GM18507 (cell line): ENCODE measurements around the gene OR6A2.
"Not testable (repeated sequence)": the region's sequence is repeated elsewhere in the genome, so short reads cannot be mapped to it uniquely, and the experiment has no call there.

Source experiments
- DNase-seq: peaks from one replicate; pipeline ENCODE4 v3.0.0; 2011; ENCODE audit warnings: low read depth; ENCODE audit not compliant: insufficient read length; ENCODE audit errors: extremely low spot score
- FAIRE-seq: peaks from 2 replicates; lab custom pipeline; 2011; peaks lifted over from hg19 to GRCh38; lab: Jason Lieb, UNC

Gene OR6A2

DNA sequence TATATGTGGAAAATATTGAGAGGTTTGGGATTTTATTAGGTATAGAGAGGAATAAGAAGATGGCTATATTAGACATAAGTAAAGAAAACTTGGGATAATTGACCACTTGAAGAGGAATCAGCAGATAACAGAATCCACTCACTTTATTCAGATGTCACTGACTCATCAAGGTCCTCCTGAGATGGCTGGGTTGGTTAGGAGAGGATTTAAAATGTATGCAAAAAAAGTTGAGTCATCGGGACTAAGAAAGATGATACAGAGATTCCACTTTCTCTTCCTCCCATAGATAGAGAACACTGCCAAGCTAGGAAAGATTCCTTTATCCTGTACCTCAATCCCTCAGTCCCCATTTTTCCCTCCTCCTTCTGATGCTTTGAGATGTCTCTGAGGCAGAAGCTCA lies at the start of gene OR6A2:
OR6A2 (minus strand) TSS at position 288 of the 400 bp plus-strand sequence. CDS start 3,981 bp downstream, outside the sequence.
- no peak for DNase-seq
- no peak for FAIRE-seq

DNA sequence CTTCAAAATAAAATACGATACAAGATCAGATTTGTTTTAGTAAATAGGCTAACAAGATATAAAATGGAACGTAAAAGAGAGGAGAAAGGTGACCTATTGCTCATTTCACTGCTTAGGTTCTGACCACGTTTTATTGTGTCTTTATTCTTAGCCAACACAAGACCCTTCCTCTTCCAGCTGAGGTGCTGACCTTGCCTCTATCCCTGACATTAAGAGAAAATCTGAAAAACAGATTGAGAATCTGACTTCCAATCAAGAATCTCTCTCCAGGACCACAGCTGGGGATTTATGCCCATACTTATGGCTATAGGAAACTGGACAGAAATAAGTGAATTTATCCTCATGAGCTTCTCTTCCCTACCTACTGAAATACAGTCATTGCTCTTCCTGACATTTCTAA lies 45.9 kb upstream of the OR6A2 start, which contains the start of gene OR10A5:
OR10A5 (plus strand) TSS at position 301 of the 400 bp plus-strand sequence; CDS start at position 301, 0 bp downstream.
- DNase-seq (no peak), FAIRE-seq (no peak)

DNA sequence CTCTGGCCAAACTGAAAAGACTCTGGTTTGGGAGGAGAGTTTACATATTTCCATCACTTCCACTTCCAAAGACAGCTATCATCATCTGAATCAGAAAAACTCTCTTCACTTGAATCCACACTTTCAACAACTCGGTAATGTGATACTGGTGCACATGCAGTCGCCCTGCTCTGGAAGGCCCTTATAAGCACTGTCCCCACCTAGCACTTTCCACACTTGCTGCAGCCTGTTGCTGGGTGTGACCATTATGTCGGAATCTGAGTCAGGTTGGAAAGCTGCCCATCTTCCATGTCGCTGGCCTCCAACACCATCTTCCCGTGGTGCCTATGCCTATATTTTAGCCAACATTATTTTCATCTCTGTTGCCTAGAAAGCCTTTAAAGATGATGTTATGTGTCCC lies 44.9 kb upstream of the OR6A2 start:
- no peak for FAIRE-seq
- no peak for DNase-seq

DNA sequence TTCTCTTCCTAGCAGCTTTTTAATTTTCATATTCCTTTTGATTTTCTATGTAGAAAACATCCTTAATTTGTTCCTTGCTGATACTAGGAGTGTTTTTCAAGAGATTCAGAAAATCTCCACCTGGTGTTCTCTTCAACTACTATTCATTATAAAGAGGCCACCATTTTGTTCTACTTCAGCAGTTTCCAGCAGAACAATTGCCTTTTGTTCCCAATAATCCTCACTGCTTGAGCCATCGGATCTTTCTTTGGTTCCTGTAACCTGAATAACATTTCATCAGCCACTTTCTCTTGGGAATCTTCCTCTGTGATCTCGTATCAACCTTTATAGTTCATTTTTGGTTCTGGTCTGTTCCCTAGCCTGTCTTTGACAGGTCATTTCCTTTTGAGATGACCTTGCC lies 44.2 kb upstream of the OR6A2 start:
- FAIRE-seq (no peak), DNase-seq (no peak)

DNA sequence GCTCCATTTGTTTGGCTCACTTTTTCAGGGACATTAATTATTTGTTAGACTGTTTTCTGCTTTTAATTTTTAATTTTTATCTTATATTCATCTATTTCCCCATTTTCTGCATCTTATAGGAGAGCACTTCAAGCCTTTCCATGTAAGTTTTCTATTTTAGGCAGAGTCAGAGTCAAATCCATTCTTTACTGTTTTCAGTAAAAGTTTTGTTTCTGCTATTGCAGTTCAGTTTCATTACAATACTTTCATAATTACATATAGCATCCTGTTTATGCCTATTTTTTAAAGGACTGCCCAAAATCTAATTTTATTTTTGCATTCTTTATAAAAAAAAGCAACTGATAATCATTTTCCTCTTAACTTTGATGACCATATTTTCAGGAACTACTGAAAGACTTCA lies 42.2 kb upstream of the OR6A2 start:
- FAIRE-seq (no peak), DNase-seq (no peak)

GRCh38 chr11:6834021-6834420 lies 34.5 kb upstream of the OR6A2 start:
- DNase-seq (no peak), FAIRE-seq (no peak)

- FAIRE-seq (no peak), DNase-seq (no peak)
These were observed 33.9 kb upstream of the OR6A2 start for GRCh38 chr11:6833356-6833755.

DNA sequence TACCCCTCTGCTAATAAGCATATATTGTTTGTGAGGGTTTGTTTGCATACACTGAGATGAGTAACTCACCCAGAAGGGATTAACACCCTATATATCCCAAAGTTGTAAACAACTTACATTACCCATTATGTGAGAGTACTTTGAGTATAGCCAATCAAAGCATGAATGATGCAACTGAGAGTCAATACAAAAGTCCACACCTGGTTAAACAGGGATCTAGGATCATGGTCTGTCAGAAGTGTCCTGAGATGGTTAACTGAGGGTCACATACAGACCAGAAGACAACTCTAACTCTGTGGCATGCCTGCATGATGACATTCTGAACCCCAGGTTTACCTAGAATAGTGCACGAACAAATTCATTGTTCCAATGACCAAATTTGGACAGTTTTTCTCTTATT lies 28.6 kb upstream of the OR6A2 start:
- no peak for FAIRE-seq

DNA sequence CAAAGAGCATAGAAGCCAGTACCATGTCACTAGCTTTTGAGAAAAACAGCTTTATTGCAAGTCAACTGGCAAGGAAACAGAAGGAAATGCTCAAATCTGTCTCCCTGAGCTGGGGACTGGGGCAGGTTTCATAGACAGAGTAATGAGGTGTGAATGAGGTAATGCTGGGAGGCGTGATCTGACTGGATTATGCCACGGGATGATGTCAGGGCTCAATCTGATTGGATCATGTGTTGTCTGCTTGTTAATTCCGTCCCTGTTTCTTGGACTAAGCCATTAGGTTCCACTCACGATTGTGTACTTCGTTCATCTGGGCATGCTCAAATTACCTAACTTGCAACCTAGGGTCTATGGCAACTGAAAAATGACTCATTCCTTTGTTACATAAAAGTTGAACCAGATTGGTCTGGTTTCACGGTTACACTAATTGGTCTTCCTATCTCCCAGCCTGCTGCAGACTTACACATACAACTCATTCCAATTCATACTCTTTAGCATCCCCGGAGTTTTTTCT lies 25.8 kb upstream of the OR6A2 start:
- DNase-seq: no peak

More for the DNA sequence above, 28.6 kb upstream of the OR6A2 start:
- DNase-seq: no peak

GRCh38 chr11:6824136-6824823 lies 24.8 kb upstream of the OR6A2 start:
- FAIRE-seq (no peak), DNase-seq (no peak)

More for the DNA sequence above, 25.8 kb upstream of the OR6A2 start:
- no peak for FAIRE-seq

GRCh38 chr11:6818967-6819366 lies 19.5 kb upstream of the OR6A2 start:
- no peak for FAIRE-seq

DNA sequence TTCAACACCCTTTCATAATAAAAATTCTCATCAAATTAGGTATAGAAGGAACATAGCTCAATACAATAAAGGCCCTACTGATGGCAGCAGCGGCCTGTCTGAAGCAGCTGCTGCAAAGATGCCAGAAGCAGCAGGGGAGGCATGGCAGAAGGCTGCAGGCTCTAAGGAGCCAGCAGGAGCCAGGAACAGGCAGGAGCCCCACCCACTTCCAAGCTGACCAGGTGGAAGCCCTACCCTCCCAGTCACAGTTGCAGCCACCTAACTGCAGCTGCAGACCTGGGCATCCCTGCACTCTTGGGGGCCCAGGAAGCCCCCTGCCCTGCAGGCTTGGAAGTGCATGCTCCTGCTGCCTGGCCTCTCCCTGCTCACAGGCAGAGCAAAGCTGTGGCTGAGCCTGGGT lies 18.2 kb upstream of the OR6A2 start:
- DNase-seq (no peak), FAIRE-seq (no peak)

More at GRCh38 chr11:6818967-6819366, 19.5 kb upstream of the OR6A2 start:
- no peak for DNase-seq

GRCh38 chr11:6813656-6814055 lies 14.2 kb upstream of the OR6A2 start:
- DNase-seq (no peak), FAIRE-seq (no peak)

DNA sequence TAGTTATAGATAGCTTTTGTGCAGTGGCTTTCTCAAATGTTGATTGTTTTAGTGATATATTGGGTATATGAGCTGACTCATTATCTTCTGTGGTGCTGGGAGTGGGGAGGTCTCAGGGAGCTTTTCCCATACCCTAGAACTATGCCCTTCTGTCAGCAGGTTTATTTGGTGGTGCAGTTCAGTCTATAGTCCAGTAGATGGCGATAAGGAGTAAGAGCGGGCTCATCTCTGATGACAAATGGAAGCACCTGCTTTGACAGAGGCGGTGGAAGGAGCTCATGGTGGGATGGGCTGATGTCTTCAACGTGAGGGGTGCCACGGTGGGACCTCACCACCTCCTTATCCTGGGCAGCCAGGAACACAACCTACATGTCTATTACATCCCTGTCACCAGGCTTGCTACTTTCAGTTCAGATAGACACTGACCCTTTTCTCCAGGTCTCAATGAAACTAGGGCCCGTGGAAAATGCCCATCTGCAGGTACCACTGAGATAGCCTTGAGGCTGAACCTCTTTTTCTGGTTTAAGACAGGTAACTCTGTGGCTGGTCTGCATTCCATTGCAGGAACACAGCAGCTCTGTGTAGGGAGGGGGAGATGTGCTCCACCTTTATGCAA lies 13.0 kb upstream of the OR6A2 start:
- FAIRE-seq (peak; percentile 91), DNase-seq (peak; percentile 15)

GRCh38 chr11:6801075-6801474 lies 1.6 kb upstream of the OR6A2 start:
- not testable (repeated sequence) for DNase-seq, FAIRE-seq

DNA sequence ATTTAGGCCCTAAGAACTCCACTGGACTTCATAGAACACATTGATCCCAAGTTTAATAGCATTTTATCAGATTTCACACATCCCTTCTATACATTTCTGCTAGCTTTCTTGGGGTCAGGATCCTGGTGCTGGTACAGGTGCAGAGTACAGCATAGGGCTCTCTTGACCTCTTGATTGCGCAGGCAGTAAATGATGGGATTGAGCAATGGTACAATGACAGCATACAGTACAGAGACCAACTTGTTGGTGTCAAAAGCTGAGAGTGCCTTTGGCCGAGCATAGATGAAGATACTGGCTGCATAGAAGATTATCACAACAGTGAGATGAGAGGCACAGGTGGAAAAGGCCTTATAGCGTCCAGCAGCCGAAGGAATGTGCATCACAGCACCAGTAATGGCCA lies 4.8 kb downstream of the OR6A2 start:
- FAIRE-seq (no peak), DNase-seq (no peak)

GRCh38 chr11:6790546-6790945 lies 8.9 kb downstream of the OR6A2 start:
- DNase-seq (no peak), FAIRE-seq (no peak)

DNA sequence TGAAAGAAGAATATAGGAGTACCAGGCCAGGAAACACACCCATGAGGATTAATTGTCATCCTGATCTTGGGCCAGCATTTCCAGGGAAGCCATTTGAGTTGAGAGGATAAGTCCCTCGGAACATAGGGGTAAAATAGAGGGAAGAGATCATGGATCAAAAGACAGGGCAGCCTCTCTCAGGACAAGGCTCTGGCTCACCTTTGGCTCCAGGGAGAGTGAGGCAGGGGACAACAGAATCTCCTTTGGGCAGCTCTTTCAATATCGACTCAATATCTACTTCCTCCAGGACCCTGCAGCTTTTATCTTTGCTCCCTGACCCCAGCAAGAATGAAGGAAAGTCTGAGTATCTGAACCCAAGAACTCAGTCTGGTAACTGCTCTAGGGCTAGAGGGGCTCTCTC lies 16.8 kb downstream of the OR6A2 start, which contains the start of gene OR2AG1:
OR2AG1 (plus strand) TSS at position 301 of the 400 bp plus-strand sequence. CDS start 2,018 bp downstream, outside the sequence.
- DNase-seq (no peak), FAIRE-seq (no peak)

DNA sequence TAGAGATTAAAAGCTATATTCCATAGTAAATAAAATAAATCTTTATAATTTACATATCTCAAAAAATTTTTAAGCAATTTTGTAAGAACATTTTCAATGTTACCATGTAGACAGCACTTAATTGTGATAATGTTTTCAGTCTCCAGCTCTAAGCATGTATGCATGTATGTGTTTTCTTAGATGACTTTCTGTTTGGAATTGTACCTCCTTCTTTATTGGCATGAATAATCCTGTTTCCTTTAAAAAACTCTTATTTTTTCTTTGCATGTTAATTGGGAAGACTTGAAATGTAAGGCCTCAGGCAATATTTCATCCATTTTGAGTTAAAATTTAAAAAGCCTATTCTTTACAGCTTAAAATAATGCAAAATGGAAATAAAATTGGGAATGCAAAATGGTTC lies 18.7 kb downstream of the OR6A2 start:
- FAIRE-seq (no peak), DNase-seq (no peak)

DNA sequence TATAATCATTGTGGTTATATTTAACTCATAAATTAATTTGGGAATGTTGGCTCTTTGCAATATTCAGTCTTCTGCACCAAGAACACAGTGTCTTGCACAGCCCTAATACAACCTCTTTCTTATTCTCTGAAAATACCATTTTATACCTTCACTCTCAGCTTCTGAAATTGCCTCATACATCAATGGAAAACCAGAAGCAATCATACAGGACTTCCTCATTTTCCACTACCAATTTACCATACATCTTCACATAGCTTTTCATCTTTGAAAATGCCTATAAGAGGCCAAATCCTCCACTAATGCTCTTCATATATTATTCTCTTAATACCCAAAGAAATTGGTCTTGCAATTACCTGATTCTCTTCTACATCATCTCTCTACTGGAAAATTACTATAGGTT lies 21.0 kb downstream of the OR6A2 start:
- DNase-seq (no peak), FAIRE-seq (no peak)
